Fibroblast of skin of right biceps (primary cell): Measurements from ENCODE around the gene GRIN2D.

ENCODE experiments used
- DNase-seq: peaks from one replicate; pipeline ENCODE4 v3.0.0-alpha.2; 2013

GRIN2D gene

GRCh38 chr19:48393559-48394330 is at the start of gene GRIN2D:
GRIN2D (plus strand) TSS chr19:48393668; CDS start chr19:48398393, 4,725 bp downstream.
- DNase-seq, result peak; percentile 53

GRCh38 chr19:48344892-48345291 is 48.6 kb upstream of the GRIN2D start:
- no peak for DNase-seq

- no peak for DNase-seq
Observed at GRCh38 chr19:48346191-48346590, 47.3 kb upstream of the GRIN2D start.

- no peak for DNase-seq
Observed at GRCh38 chr19:48348045-48348444, 45.4 kb upstream of the GRIN2D start.

- DNase-seq, result no peak
Observed at GRCh38 chr19:48348737-48349136, 44.7 kb upstream of the GRIN2D start.

GRCh38 chr19:48350856-48351255 is 42.6 kb upstream of the GRIN2D start:
- DNase-seq, result no peak

- DNase-seq, result peak; percentile 57
Observed at GRCh38 chr19:48351341-48351752, 42.1 kb upstream of the GRIN2D start.

GRCh38 chr19:48353677-48354076 is 39.8 kb upstream of the GRIN2D start:
- DNase-seq, result peak; percentile 34

- no peak for DNase-seq
Observed at GRCh38 chr19:48354332-48354992, 39.0 kb upstream of the GRIN2D start.

- DNase-seq, result no peak
Observed at GRCh38 chr19:48355365-48355954, 38.0 kb upstream of the GRIN2D start.

- DNase-seq, result no peak
Observed at GRCh38 chr19:48359123-48359522, 34.3 kb upstream of the GRIN2D start.

- no peak for DNase-seq
Observed at GRCh38 chr19:48361912-48362311, 31.6 kb upstream of the GRIN2D start.

- peak; percentile 95 for DNase-seq
Observed at GRCh38 chr19:48362716-48363499, 30.6 kb upstream of the GRIN2D start.

- no peak for DNase-seq
Observed at GRCh38 chr19:48363500-48363809, 30.0 kb upstream of the GRIN2D start.

GRCh38 chr19:48363810-48364597 is 29.5 kb upstream of the GRIN2D start, which contains the start of the genes SYNGR4 and TMEM143:
SYNGR4 (plus strand) TSS chr19:48364367; CDS start chr19:48365843, 1,476 bp downstream.
TMEM143 (minus strand) TSS chr19:48363940; CDS start chr19:48363920, 20 bp downstream.
- peak; percentile 99 for DNase-seq

- DNase-seq, result no peak
Observed at GRCh38 chr19:48364598-48365348, 28.7 kb upstream of the GRIN2D start.

- no peak for DNase-seq
Observed at GRCh38 chr19:48365602-48366001, 27.9 kb upstream of the GRIN2D start.

- DNase-seq, result no peak
Observed at GRCh38 chr19:48367855-48368254, 25.6 kb upstream of the GRIN2D start.

GRCh38 chr19:48368936-48369335 is 24.5 kb upstream of the GRIN2D start:
- DNase-seq, result no peak

GRCh38 chr19:48370955-48371354 is 22.5 kb upstream of the GRIN2D start:
- DNase-seq, result no peak

- no peak for DNase-seq
Observed at GRCh38 chr19:48371367-48371766, 22.1 kb upstream of the GRIN2D start.
